ENCODE measurements around the gene PGAP3.
A peak's percentile ranks its signal among the peaks of the same experiment; 100 is the strongest.
"Not testable (repeated sequence)": the region's sequence is repeated elsewhere in the genome, so short reads cannot be mapped to it uniquely, and the experiment has no call there.

Gene PGAP3

GRCh38 chr17:39715375-39716072 is 27.7 kb upstream of the PGAP3 start:
- DNase-seq (ENCODE audit: low spot score), result no peak

- no peak for DNase-seq (ENCODE audit: low spot score)
Observed at GRCh38 chr17:39714234-39714633, 26.4 kb upstream of the PGAP3 start.

GRCh38 chr17:39711851-39712250 is 24.0 kb upstream of the PGAP3 start:
- DNase-seq (ENCODE audit: low spot score), result no peak

GRCh38 chr17:39711071-39711470 is 23.2 kb upstream of the PGAP3 start:
- DNase-seq (ENCODE audit: low spot score), result not testable (repeated sequence)

GRCh38 chr17:39709998-39710964 is 22.4 kb upstream of the PGAP3 start:
- DNase-seq (ENCODE audit: low spot score), result peak; percentile 17

- no peak for DNase-seq (ENCODE audit: low spot score)
Observed at GRCh38 chr17:39709319-39709997, 21.6 kb upstream of the PGAP3 start.

- DNase-seq (ENCODE audit: low spot score), result no peak
Observed at GRCh38 chr17:39706921-39707337, 19.1 kb upstream of the PGAP3 start.

GRCh38 chr17:39706383-39706782 is 18.5 kb upstream of the PGAP3 start:
- DNase-seq (ENCODE audit: low spot score), result no peak

GRCh38 chr17:39705786-39706348 is 18.0 kb upstream of the PGAP3 start:
- DNase-seq (ENCODE audit: low spot score), result no peak

GRCh38 chr17:39704821-39705551 is 17.1 kb upstream of the PGAP3 start:
- DNase-seq (ENCODE audit: low spot score), result no peak

- DNase-seq (ENCODE audit: low spot score), result no peak
Observed at GRCh38 chr17:39703913-39704312, 16.1 kb upstream of the PGAP3 start.

GRCh38 chr17:39702901-39703893 is 15.3 kb upstream of the PGAP3 start:
- no peak for DNase-seq (ENCODE audit: low spot score)

- no peak for DNase-seq (ENCODE audit: low spot score)
Observed at GRCh38 chr17:39701784-39702422, 14.0 kb upstream of the PGAP3 start.

- DNase-seq (ENCODE audit: low spot score), result no peak
Observed at GRCh38 chr17:39701012-39701783, 13.3 kb upstream of the PGAP3 start.

- DNase-seq (ENCODE audit: low spot score), result no peak
Observed at GRCh38 chr17:39700148-39700987, 12.5 kb upstream of the PGAP3 start.

- DNase-seq (ENCODE audit: low spot score), result no peak
Observed at GRCh38 chr17:39699818-39700147, 11.9 kb upstream of the PGAP3 start, which contains the start of gene ERBB2. Gene ERBB2 (plus strand): TSS chr17:39700064. CDS start chr17:39700239, 175 bp downstream.

GRCh38 chr17:39699157-39699817 is 11.4 kb upstream of the PGAP3 start:
- not testable (repeated sequence) for DNase-seq (ENCODE audit: low spot score)

All from pons (tissue), 1 donor.